K562 (cell line): ENCODE results near the gene OSBP2. TPM values are rescaled to one million over a fixed set of nuclear protein-coding genes. Genes with fewer than 3 reads are reported as not detected.

Experiments used
- ATAC-seq: fragments of 200-7000 bp; cut with Tn5 transposase; 3 replicates; pipeline ENCODE4 v1.9.1; 2020; ENCODE audit warnings: moderate library complexity
- BruUV-seq: library from RNA; stranded (reverse); fragments of 400-500 nt; replicated peaks from 2 replicates; lab custom pipeline; 2021; lab: Mats Ljungman, UMichigan
- CTCF ChIA-PET: fragments of 300-600 bp; formaldehyde crosslinking; extraction: SDS; loops from one replicate; lab custom pipeline; 2021; ENCODE audit warnings: low intra/inter-chr PET ratio; lab: Yijun Ruan, JAX
- POLR2A ChIA-PET: fragments of 300-600, 350-650 bp; sonication (Branson Sonifier 250); formaldehyde crosslinking; extraction: SDS; loops from one replicate; lab custom pipeline; 2021; ENCODE audit warnings: antibody characterized with exemption, inconsistent platforms; lab: Yijun Ruan, JAX
- DNase-seq, 4 experiments: peaks; one replicate each; pipeline versions ENCODE4 v3.0.0 to v3.0.0-alpha.2; 2011 to 2018; ENCODE audit warnings: low spot score in 3 of 4, mixed read lengths in 3 of 4; ENCODE audit errors: extremely low read depth in 1 of 4
- FAIRE-seq: peaks from 2 replicates; lab custom pipeline; 2011; peaks lifted over from hg19 to GRCh38; lab: Jason Lieb, UNC
- H2AFZ ChIP-seq: 2 replicates; pipeline ENCODE4 v1.6.0; 2011; ENCODE audit warnings: low read depth, low read length, control low read depth, inconsistent platforms
- H3K27ac ChIP-seq: fragments of 200-600 bp; 3 replicates; pipeline ENCODE4 v1.8.0; 2011; ENCODE audit warnings: low read depth, mild to moderate bottlenecking, control low read depth, inconsistent platforms, low read length, moderate library complexity, mixed read lengths; ENCODE audit errors: extremely low read depth
- H3K27me3 ChIP-seq, 2 experiments: fragments of 300-600 bp in 1 of 2; 2 replicates in 1 of 2; 3 replicates in 1 of 2; pipeline versions ENCODE4 v1.6.0 to v1.8.0; 2011; ENCODE audit warnings: inconsistent platforms in 2 of 2, low read length in 2 of 2, mild to moderate bottlenecking in 1 of 2, mixed read lengths in 1 of 2, moderate library complexity in 1 of 2; ENCODE audit not compliant: control insufficient read depth in 2 of 2, insufficient read depth in 2 of 2
- H3K36me3 ChIP-seq: fragments of 300-600 bp; 3 replicates; pipeline ENCODE4 v1.8.0; 2011; ENCODE audit warnings: mild to moderate bottlenecking, low read length, inconsistent platforms; ENCODE audit not compliant: control insufficient read depth, insufficient read depth
- H3K4me1 ChIP-seq, 2 experiments: fragments of 200-600 bp in 1 of 2; replicated peaks in 1 of 2; 2 replicates in 1 of 2; 3 replicates in 1 of 2; pipeline versions ENCODE4 v1.5.1 to v1.8.0; 2011; ENCODE audit warnings: inconsistent platforms in 2 of 2, low read length in 2 of 2, mild to moderate bottlenecking in 1 of 2, mixed read lengths in 1 of 2, moderate library complexity in 1 of 2; ENCODE audit not compliant: control insufficient read depth in 2 of 2, insufficient read depth in 2 of 2
- H3K4me2 ChIP-seq: 2 replicates; pipeline ENCODE4 v1.6.1; 2011; ENCODE audit warnings: low read length, control low read depth, inconsistent platforms, mixed read lengths; ENCODE audit not compliant: insufficient read depth
- H3K4me3 ChIP-seq: fragments of 200-600 bp; sonication (generic), shearing (Covaris generic); 2 replicates; pipeline ENCODE4 v1.5.1; 2016; ENCODE audit warnings: control low read depth, inconsistent platforms
- H3K79me2 ChIP-seq: fragments of 200-600 bp; 3 replicates; pipeline ENCODE4 v1.8.0; 2011; ENCODE audit warnings: low read length, inconsistent platforms; ENCODE audit not compliant: control insufficient read depth, insufficient read depth
- H3K9ac ChIP-seq, 2 experiments: 2 replicates each; pipeline versions ENCODE4 v1.6.0 to v1.6.1; 2011; ENCODE audit warnings: low read depth in 2 of 2, low read length in 2 of 2, control low read depth in 1 of 2, inconsistent platforms in 1 of 2, mild to moderate bottlenecking in 1 of 2, mixed read lengths in 1 of 2; ENCODE audit not compliant: insufficient read depth in 1 of 2
- H3K9me1 ChIP-seq: one replicate; pipeline ENCODE4 v1.6.0; 2011; ENCODE audit warnings: inconsistent platforms, mild to moderate bottlenecking, low read length, moderate library complexity; ENCODE audit not compliant: control insufficient read depth, insufficient read depth
- H3K9me3 ChIP-seq: replicated peaks from 2 replicates; pipeline ENCODE4 v1.5.1; 2011; ENCODE audit warnings: low read depth, low read length, inconsistent platforms; ENCODE audit not compliant: control insufficient read depth, insufficient read depth
- H4K20me1 ChIP-seq: replicated peaks from 2 replicates; pipeline ENCODE4 v1.6.1; 2011; ENCODE audit warnings: low read length, inconsistent platforms, mixed read lengths; ENCODE audit not compliant: control insufficient read depth, insufficient read depth
- ARHGAP35 ChIP-seq: fragments of 450-650 bp; IDR thresholded peaks from 2 replicates; pipeline ENCODE4 v1.6.1; 2018; ENCODE audit not compliant: partially characterized antibody
- ATF6 ChIP-seq: sonication (generic); formaldehyde crosslinking; IDR thresholded peaks from 2 replicates; pipeline ENCODE4 v1.4.0; 2020; ENCODE audit warnings: mild to moderate bottlenecking, missing genetic modification reagents
- BRCA1 ChIP-seq, 2 experiments: fragments of 450-650 bp in 1 of 2; sonication (generic) in 1 of 2; formaldehyde crosslinking in 1 of 2; IDR thresholded peaks; 2 replicates each; pipeline versions ENCODE4 v1.5.0 to v1.6.1; 2017 to 2020; ENCODE audit warnings: mild to moderate bottlenecking in 1 of 2, missing genetic modification reagents in 1 of 2
- CUX1 ChIP-seq: fragments of 200-800 bp; sonication (Bioruptor generic); IDR thresholded peaks from 2 replicates; pipeline ENCODE4 v1.6.1; 2016; ENCODE audit warnings: missing genetic modification characterization, missing compliant biosample characterization
- RBM17 ChIP-seq: fragments of 200-400 bp; formaldehyde crosslinking; IDR thresholded peaks from 2 replicates; pipeline ENCODE4 v1.6.1; 2017; ENCODE audit warnings: low read depth, mild to moderate bottlenecking, low read length, borderline replicate concordance
- ZNF280A ChIP-seq: fragments of 450-650 bp; IDR thresholded peaks from 2 replicates; pipeline ENCODE4 v1.6.1; 2018; ENCODE audit warnings: mild to moderate bottlenecking, low read depth; ENCODE audit not compliant: partially characterized antibody
- ZNF395 ChIP-seq: fragments of 200-800 bp; sonication (Bioruptor generic); IDR thresholded peaks from 2 replicates; pipeline ENCODE4 v1.6.1; 2017; ENCODE audit warnings: missing genetic modification characterization, missing compliant biosample characterization
- ZNF445 ChIP-seq: fragments of 250-450 bp; sonication (Bioruptor Pico); IDR thresholded peaks from 2 replicates; pipeline ENCODE4 v1.4.0; 2020; ENCODE audit warnings: low read depth, mild to moderate bottlenecking, moderate library complexity
- ZSCAN32 ChIP-seq: fragments of 450-650 bp; formaldehyde crosslinking; IDR thresholded peaks from 2 replicates; pipeline ENCODE4 v1.4.0; 2020; ENCODE audit warnings: mild to moderate bottlenecking, moderate library complexity
- WGBS: fragments of 100-300 bp; shearing (Covaris generic); methylation state at CpG from one replicate; pipeline ENCODE4 v1.1.6; 2016; ENCODE audit warnings: low coverage, mixed read lengths; ENCODE audit not compliant: insufficient coverage; ENCODE audit errors: missing lambda C conversion rate; 5-methylcytosine and 5-hydroxymethylcytosine counted together
- in situ Hi-C: fragments of 300-500 bp; cut with MboI; formaldehyde crosslinking; loops from 4 replicates; pipeline ENCODE4 v1.15.0; 2018; ENCODE audit warnings: inconsistent platforms, mixed read lengths
- intact Hi-C: fragments of 100-400 bp; cut with micrococcal nuclease; formaldehyde crosslinking; loops from 2 replicates; pipeline ENCODE4 v1.14.2; 2022
- polyA plus RNA-seq, 8 experiments: library from polyadenylated mRNA; depleted of rRNA in 4 of 8; stranded (reverse) in 5 of 8; unstranded in 3 of 8; fragments of >200 nt; fragmentation: Nextera tagmentation in 2 of 8; fragmentation: Illumina TruSeq in 1 of 8; extraction: Ambion mirVana in 2 of 8; extraction: Trizol in 1 of 8; gene quantifications; 2 replicates each; pipeline versions ENCODE4 v1.2.1 to v1.2.3, GENCODE V29; 2011 to 2014; ENCODE audit warnings: inconsistent platforms in 1 of 8, missing spikeins in 1 of 8
- total RNA-seq, 7 experiments: library from RNA; depleted of rRNA in 6 of 7; stranded (reverse); fragments of >200 nt in 6 of 7; fragmentation: Illumina TruSeq in 2 of 7; extraction: Trizol in 2 of 7; gene quantifications; 2 replicates each; pipeline versions ENCODE4 v1.2.1 to v1.2.3, GENCODE V29; 2011 to 2021; ENCODE audit warnings: low replicate concordance in 1 of 7

Gene OSBP2
- total and polyA plus RNA-seq, 9 of the 15 experiments (the other 6 are each of a cell fraction or from before 2014, with no cell fraction given): 0.52 to 29.5 (median 21.6) TPM

DNA sequence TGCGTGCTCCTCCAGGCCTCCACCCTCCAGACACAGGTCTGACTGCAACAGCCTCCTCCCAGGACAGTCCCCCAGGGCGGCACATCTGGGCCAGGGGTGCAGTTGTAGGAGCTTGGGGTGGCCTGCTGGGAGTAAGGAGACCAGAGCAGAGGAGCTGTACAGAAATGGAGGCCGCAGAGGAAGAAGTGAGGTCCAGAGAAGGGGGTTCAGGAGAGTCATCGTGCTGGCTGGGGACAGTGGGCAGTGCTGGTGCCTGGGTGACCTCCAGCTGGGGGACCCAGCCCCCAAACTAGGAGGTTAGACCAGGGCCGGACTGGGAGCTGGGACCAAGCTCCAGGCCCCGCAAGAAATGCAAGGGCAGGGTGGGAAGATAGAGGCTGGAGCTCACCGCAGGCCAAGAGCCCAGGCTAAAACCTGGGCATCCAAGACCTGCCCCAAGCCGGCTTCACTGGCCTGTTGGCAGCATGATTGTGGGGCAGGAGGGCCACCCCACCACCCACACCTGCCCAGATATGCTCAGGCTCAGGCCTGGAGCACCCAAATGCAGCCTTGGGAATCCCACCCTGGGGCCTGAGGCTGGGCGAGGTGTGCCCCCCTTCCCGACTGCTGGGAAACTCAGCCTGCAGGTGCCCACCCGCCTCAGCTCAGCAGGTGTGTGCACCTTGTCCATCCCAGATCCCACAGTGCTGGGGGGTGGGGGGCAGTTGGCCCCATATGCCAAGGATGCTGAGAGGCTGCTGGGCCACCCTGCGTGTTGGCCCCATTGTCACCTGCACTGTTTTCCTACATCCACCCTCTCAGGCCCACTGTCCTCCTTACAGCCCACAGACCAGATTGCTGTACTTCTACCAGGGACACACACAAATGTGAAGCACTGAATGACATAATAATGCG, 177.0 kb downstream of the OSBP2 start:
- H3K4me2 ChIP-seq: peak overlapping the region; percentile 19; the same call in 1 of the 2 replicates
- peak overlapping the region; percentile 58 for H2AFZ ChIP-seq
- BruUV-seq: no TSS peak
- CTCF ChIA-PET: no interaction called here
- no peak overlapping the region for H3K4me3 ChIP-seq
- POLR2A ChIA-PET: interaction anchor here (0.6 to 1.3 kb wide), 5 partner anchors 12 to 135 kb away, joined by 3 to 5 read pairs (median 3); no protein-coding TSS in a partner anchor
- no peaks in the 10 kb centered on the region for H3K9me1 ChIP-seq
- intact Hi-C loops: no loop called here
- WGBS: 77% methylated on average over 12 of the region's 13 CpGs
- in situ Hi-C loops: no loop called here
- no peak overlapping the region; the same call in 2 of the 3 replicates for H3K27ac ChIP-seq
- DNase-seq: no peak
- no peaks in the 10 kb centered on the region for H3K9me3 ChIP-seq
- no peak for ATAC-seq
- no peaks in the 10 kb centered on the region for H3K36me3 ChIP-seq
- peaks cover 9 to 50% of the 10 kb centered on the region in 2 experiments; a peak in 4 of 5 replicates for H3K4me1 ChIP-seq
- H4K20me1 ChIP-seq: no peaks in the 10 kb centered on the region
- no peak for FAIRE-seq
- no peaks in the 10 kb centered on the region for H3K27me3 ChIP-seq
- peak overlapping the region in 1 of 2 experiments; percentile 9; a peak in 2 of 4 replicates for H3K9ac ChIP-seq
- no peaks in the 10 kb centered on the region for H3K79me2 ChIP-seq
- TF ChIP-seq BRCA1 (IDR thresholded peaks at IDR 0.05) (no peak), BRCA1 (CRISPR knock-in tag; IDR thresholded peaks at IDR 0.05) (no peak), ZNF395 (CRISPR knock-in tag) (no peak), ARHGAP35 (no peak), ATF6 (CRISPR knock-in tag) (no peak), RBM17 (no peak), ZSCAN32 (CRISPR knock-in tag) (no peak), ZNF280A (no peak), CUX1 (CRISPR knock-in tag) (no peak), ZNF445 (CRISPR knock-in tag) (no peak)
